Activated CD8-positive, alpha-beta memory T cell treated with anti-CD3 and anti-CD28 coated beads, Interleukin-2, amount 50 U/mL, for 24 hours (primary cell): ENCODE data around the gene ADRB1.

ENCODE experiments used
- DNase-seq: peaks from one replicate; pipeline ENCODE4 v3.0.0-alpha.2; 2020; ENCODE audit errors: extremely low read depth

Gene ADRB1

GRCh38 chr10:114026189-114027040 is 17.3 kb upstream of the ADRB1 start:
- DNase-seq, result no peak

DNA sequence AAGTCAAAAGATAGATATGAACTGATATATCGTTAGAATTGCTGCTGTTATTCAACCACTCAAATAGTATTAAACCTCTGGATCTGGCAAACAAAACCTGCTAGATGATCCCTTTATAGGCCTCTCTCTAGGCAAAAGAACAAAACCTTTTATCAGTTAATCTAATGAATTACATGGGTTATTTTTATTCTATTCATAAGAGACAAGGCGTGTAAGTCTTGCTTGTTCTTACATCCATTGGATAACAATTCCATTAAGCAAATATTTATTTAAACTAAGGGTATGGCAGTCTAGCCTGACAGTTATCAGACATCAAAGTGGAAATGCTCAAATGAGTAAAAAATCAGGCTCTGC is 16.6 kb upstream of the ADRB1 start:
- no peak for DNase-seq

DNA sequence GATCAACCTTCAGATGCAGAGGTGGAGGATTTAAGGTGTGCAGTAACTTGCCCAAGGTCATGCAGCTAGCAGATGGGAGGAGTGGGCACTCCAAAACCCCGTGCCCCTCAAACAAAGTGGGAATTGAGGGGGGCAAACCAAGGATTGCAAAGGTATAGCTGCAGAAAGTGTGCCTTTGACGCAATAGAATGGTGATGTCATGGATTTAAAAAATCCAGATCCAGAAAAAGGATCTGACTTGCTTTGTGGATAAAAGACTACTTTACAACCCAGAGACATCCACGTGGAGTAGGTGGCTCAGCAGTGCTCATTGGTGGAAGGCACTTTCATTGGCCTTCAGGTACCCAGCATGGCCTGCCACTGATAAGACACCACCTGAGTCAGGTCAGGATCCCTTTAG is 15.7 kb upstream of the ADRB1 start:
- DNase-seq, result no peak

GRCh38 chr10:114028425-114028824 is 15.2 kb upstream of the ADRB1 start:
- DNase-seq, result no peak

DNA sequence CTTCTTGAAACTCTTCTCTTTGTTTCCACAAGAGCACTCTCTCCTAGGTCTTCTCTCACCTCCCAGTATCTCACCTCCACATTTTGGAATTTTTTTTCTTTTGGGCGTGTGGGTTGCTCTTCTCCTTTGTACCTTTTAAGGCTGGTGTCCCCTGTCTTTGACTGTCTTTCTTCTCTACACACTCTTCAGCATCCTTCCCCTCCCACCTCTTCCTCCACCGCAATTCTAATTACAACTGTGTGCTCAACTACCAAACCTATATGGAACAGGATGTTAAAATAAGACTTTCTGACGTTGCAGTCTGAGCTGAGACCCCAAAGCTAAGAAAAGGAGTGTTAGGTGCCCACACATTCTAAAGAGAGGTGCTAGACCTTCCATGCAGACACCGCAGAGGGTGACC is 14.0 kb upstream of the ADRB1 start:
- DNase-seq, result no peak

- DNase-seq, result no peak
Observed at GRCh38 chr10:114030140-114030539, 13.5 kb upstream of the ADRB1 start.

DNA sequence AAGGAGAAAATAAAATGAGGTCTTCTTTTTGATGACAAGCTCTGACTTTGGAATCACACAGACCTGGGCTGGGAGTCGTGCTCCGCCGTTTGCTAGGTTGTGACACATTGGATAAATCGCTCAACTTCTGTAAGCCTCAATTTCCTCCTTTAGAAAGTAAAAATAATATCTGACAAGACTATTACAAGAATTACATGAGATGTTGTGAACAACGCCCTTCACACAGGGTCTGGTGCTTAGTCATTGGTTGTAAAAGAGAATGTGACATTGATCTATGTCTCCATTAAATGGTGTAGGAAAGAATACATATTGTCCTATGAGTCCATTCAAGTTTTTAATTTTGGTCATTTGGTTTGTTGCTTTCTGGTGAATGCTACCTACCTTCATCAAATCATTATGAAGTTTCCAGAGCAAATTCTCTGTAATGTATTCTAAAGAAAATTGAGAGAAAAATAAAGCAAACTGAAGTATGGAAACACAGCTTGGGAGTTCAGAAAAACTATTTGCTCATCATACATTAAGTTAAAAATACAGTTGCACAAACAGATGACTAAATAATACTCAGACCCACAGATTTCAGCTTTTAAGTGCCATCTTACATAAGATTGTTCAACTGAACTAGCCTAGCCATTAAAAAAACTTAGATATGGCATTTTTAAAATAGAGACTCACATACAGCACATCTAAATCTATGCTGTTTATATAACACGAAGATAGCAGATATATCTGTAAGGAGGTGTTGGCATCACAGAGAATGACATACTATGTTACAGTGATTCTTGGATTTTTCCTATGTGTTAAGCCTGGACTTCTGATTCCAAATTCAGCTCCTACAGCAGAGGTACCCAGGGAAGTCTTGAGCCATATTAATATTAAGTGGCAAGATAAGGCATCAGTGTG is 12.3 kb upstream of the ADRB1 start:
- DNase-seq, result no peak

DNA sequence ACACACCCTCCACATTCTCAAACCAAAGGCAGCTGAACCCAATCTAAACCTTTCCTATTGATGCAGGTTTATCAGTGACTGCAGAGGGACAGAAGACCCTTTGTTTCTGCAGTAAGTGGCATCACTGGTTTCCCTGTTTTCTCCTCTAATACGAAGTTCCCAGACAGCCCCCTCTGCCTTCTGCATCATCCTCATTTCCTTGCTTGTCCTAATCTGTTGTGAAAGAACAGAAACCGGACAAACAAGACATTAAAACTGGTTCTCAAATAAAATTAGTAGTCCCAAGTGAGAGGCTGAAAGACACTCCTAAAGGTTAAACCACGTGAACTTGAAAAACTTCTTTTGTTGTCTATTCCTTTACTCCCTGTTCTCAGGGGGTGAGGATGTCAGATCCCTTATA is 10.1 kb upstream of the ADRB1 start:
- DNase-seq, result no peak

DNA sequence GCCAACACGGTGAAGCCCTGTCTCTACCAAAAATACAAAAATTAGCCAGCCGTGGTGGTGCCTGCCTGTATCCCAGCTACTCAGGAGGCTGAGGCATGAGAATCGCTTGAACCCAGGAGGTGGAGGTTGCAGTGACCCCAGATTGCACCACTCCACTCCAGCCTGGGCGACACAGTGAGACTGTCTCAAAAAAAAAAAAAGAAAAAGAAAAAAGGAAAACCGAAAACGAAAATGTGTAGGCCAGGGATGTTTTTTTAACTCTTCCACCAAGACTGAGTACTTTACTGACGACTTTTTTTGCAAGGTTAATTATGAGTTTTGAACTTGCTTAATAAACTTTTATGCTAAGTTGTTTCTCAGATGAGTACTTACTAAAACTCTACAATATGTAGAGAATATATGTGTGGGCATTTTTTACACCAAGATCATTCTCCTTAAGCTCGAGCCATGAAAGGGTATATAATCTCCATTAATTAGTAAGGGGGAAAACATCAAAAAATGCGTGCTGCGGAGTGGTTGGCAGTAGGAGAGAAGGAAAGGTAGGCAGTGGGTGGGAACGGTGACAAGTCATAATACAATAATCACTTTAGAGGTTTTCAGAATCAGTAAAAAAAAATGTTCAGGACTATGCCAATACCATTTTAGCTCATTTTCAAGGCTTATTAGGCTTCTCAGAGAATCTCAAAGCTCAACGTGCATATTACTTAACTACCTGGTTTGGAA is 8.6 kb upstream of the ADRB1 start:
- DNase-seq, result no peak

GRCh38 chr10:114035791-114036190 is 7.9 kb upstream of the ADRB1 start:
- no peak for DNase-seq

GRCh38 chr10:114038819-114039218 is 4.8 kb upstream of the ADRB1 start:
- no peak for DNase-seq

GRCh38 chr10:114041166-114041565 is 2.5 kb upstream of the ADRB1 start:
- no peak for DNase-seq

- no peak for DNase-seq
Observed at GRCh38 chr10:114042895-114043531, 653 bp upstream of the ADRB1 start.

DNA sequence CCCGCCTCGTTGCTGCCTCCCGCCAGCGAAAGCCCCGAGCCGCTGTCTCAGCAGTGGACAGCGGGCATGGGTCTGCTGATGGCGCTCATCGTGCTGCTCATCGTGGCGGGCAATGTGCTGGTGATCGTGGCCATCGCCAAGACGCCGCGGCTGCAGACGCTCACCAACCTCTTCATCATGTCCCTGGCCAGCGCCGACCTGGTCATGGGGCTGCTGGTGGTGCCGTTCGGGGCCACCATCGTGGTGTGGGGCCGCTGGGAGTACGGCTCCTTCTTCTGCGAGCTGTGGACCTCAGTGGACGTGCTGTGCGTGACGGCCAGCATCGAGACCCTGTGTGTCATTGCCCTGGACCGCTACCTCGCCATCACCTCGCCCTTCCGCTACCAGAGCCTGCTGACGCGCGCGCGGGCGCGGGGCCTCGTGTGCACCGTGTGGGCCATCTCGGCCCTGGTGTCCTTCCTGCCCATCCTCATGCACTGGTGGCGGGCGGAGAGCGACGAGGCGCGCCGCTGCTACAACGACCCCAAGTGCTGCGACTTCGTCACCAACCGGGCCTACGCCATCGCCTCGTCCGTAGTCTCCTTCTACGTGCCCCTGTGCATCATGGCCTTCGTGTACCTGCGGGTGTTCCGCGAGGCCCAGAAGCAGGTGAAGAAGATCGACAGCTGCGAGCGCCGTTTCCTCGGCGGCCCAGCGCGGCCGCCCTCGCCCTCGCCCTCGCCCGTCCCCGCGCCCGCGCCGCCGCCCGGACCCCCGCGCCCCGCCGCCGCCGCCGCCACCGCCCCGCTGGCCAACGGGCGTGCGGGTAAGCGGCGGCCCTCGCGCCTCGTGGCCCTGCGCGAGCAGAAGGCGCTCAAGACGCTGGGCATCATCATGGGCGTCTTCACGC is 825 bp downstream of the ADRB1 start:
- DNase-seq, result no peak

- no peak for DNase-seq
Observed at GRCh38 chr10:114045136-114046086, 1.7 kb downstream of the ADRB1 start.

GRCh38 chr10:114046087-114046458 is 2.4 kb downstream of the ADRB1 start:
- no peak for DNase-seq

DNA sequence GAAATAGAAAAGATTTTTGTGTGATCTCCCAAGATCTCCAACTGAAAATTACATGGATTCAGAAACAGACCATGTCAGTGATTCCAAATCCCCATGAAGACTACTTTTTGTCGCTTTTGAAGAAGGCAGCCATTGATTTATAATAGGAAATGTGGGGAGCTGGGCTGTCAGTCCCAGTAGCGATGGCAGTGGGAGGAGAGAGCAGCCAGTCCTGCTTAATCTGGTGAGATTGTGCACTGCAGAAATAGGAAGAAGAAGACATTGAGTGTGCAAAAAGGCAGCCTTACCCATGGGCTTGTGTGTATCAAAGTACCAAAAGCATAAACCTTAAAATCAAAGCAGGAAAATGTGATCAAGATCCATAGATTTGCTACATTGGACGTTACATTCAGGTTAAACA is 4.8 kb downstream of the ADRB1 start:
- no peak for DNase-seq

GRCh38 chr10:114051714-114052113 is 8.0 kb downstream of the ADRB1 start:
- DNase-seq, result no peak

GRCh38 chr10:114052255-114052654 is 8.6 kb downstream of the ADRB1 start:
- no peak for DNase-seq

- no peak for DNase-seq
Observed at GRCh38 chr10:114053946-114054345, 10.3 kb downstream of the ADRB1 start.
